Endothelial cell of umbilical vein (primary cell): ENCODE data around the gene VTI1A.

Experiments used
- CTCF ChIP-seq, 2 donors: IDR thresholded peaks; 1 replicate in 1 of 2; 2 replicates in 1 of 2; pipeline ENCODE4 v1.5.1; 2011; ENCODE audit warnings: low read length in 2 of 2, mild to moderate bottlenecking in 2 of 2, moderate library complexity in 2 of 2, control low read depth in 1 of 2, inconsistent platforms in 1 of 2, low read depth in 1 of 2; ENCODE audit not compliant: insufficient read depth in 1 of 2; ENCODE audit errors: extremely low read depth in 1 of 2
- EZH2 ChIP-seq: IDR thresholded peaks from 2 replicates; pipeline ENCODE4 v1.6.1; 2012; ENCODE audit warnings: borderline replicate concordance, low read depth, mild to moderate bottlenecking, moderate library complexity, low read length, inconsistent platforms; ENCODE audit not compliant: severe bottlenecking
- MYC ChIP-seq: IDR thresholded peaks from one replicate; pipeline ENCODE4 v1.6.1; 2011; ENCODE audit warnings: mild to moderate bottlenecking, low read depth, low read length
- POLR2A ChIP-seq: IDR thresholded peaks from 2 replicates; pipeline ENCODE4 v1.6.1; 2012; ENCODE audit warnings: low read depth, mild to moderate bottlenecking, control low read depth, low read length
- POLR2AphosphoS5 ChIP-seq: IDR thresholded peaks from 2 replicates; pipeline ENCODE4 v1.6.1; 2012; ENCODE audit warnings: low read depth, mild to moderate bottlenecking, control low read depth, low read length, moderate library complexity; ENCODE audit not compliant: insufficient read depth
- TF ChIP-seq, protein P1 (sequence below): IDR thresholded peaks from 2 replicates; pipeline ENCODE4 v1.6.1; 2011; ENCODE audit not compliant: insufficient read depth, insufficient read length

DNA sequence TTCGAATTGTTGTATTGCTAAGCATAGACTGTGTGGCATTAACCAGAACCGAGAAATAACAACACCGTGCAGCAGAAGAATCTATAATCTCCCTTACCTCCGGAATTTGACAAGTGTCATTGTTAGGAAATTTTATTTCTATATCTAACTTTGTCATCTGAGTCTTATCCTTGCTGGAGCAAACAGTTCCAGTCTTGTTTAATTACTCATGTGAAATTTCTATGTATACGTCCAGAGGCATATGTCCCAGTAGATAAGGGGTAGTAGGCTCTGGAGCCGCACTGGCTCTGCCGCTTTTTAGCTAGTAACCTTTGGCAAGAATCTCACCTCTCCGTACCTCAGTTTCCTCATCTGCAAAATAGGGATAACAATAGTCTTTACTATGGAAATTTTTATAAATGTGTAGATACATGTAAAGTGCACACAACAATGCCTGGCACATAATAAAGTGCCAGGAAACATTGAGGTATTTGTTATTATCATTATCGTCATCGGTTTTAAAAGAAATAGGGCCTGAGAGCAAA is 228.6 kb downstream of the VTI1A start:
- TF ChIP-seq POLR2A (no peak), CTCF (IDR thresholded peaks at IDR 0.05; ENCODE audit: extremely low read depth in 1 of 2, insufficient read depth in 1 of 2, low read depth in 1 of 2, low read length in 2 of 2) (no peak), POLR2AphosphoS5 (no peak), EZH2 (no peak), MYC (no peak)
- TF ChIP-seq, protein P1, sequence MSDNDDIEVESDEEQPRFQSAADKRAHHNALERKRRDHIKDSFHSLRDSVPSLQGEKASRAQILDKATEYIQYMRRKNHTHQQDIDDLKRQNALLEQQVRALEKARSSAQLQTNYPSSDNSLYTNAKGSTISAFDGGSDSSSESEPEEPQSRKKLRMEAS: no peak
